GM18870 (cell line): ENCODE results near the gene PCGF3.
"Not testable (repeated sequence)": the region's sequence is repeated elsewhere in the genome, so short reads cannot be mapped to it uniquely, and the experiment has no call there.

ENCODE experiments used
- ATAC-seq: cut with Tn5 transposase; IDR thresholded peaks from one replicate; pipeline ENCODE4 v1.9.1; 2021; ENCODE audit warnings: moderate library complexity; ENCODE audit not compliant: unreplicated experiment

The PCGF3 gene

GRCh38 chr4:722851-723360 lies 17.3 kb downstream of the PCGF3 start:
- no peak for ATAC-seq

- no peak for ATAC-seq
Measured at GRCh38 chr4:723751-724530, 18.3 kb downstream of the PCGF3 start.

GRCh38 chr4:725391-726234 lies 20.0 kb downstream of the PCGF3 start:
- ATAC-seq, result no peak

GRCh38 chr4:726235-726787 lies 20.7 kb downstream of the PCGF3 start:
- no peak for ATAC-seq

DNA sequence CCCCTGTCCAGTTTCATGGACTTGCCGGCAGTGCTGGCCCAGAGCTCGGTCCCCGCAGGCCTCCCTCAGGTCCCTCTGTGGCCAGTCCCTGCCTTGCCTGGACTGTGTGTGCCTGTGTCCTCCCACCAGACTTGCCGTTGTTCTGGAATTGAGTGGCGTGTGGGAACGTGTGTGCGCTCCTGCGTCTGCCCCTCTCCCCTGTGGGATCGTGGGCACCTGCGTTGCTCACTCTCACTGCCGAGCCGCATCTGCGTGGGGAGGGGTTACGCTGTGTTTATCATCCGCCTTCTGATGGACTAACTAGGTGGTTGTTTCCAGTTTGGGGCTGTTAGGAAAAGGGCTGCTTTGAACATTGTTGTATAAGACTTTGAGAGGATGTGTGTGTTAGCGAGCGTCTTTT lies 21.2 kb downstream of the PCGF3 start:
- ATAC-seq, result no peak

- ATAC-seq, result no peak
Measured at GRCh38 chr4:727576-727975, 21.9 kb downstream of the PCGF3 start.

DNA sequence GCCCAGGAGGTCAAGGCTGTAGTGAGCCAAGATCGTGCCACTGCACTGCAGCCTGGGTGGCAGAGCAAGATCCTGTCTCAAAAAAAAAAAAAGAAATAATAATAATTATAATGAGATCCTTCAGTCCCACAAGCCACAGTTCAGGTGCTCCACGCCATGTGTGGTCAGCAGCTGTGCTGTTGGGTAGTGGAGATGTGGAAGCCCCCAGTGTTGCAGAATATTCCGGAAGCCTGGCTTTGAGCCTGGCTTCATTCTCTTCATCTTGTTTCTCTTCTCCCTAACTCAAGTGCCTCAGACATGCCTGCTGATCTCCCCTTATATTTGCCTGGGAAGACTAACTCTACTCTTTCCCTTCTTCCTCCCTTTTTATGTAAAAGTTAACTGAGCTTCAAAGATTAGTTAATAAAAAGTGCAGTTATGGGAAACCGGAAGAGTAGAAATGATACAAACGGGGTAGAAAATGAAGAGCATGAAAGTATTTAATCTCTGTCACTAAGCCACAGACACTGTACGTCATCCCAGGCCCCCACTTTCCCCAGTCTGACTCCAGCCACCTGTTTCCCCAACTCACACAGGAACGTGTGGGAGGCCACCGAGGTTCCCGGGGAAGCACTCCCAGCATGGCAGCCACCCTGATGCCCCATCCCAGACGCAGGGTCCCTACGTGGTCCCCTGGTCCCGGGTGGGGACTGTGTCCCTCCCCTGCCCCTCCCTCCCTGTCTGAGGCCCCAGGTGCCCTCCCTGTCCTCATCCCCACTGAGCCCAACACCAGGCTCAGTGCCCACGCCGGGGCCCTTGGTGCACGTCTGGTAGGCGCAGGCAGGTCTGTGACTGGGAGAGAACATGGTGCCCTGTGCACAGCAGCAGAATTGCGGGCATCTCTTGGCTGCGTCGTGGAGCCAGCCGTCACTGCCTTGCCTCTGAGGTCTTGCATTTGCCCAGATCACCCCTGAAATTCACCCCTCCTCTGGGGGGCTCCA lies 24.0 kb downstream of the PCGF3 start:
- no peak for ATAC-seq

DNA sequence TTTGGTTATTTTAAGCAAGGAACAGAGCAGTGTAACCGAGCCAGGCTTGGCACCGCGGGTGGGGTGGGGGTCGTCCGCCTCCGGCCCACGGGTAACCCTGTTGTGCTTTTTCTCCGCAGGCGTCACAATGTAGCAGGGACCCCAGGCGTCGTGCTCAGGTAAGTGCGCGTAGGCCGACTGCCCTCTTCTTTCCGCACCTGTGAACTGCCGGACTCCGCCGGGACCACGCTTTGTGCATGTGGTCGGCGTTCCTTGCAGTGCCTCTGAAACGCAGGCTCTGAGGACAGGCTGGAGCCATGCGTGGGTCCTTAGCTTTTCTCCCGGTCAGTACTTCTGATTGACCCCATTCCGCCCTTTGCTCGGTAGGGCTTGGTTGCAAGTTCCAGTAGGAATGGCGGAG lies 24.9 kb downstream of the PCGF3 start:
- ATAC-seq, result no peak

GRCh38 chr4:730946-731904 lies 25.6 kb downstream of the PCGF3 start:
- ATAC-seq, result not testable (repeated sequence)

DNA sequence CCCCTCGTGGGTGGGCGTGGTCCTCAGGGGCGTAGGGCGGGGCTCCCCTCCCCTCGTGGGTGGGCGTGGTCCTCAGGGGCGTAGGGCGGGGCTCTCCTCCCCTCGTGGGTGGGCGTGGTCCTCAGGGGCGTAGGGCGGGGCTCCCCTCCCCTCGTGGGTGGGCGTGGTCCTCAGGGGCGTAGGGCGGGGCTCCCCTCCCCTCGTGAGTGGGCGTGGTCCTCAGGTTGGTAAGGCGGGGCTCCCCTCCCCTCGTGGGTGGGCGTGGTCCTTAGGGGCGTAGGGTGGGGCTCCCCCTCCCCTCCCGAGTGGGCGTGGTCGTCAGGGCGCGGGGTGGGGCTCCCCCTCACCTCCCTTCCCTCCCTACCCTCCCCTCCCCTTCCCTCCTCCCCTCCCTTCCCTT lies 26.3 kb downstream of the PCGF3 start:
- ATAC-seq, result not testable (repeated sequence)

GRCh38 chr4:732486-732885 lies 26.9 kb downstream of the PCGF3 start:
- no peak for ATAC-seq

- ATAC-seq, result no peak
Measured at GRCh38 chr4:732911-733630, 27.4 kb downstream of the PCGF3 start.

DNA sequence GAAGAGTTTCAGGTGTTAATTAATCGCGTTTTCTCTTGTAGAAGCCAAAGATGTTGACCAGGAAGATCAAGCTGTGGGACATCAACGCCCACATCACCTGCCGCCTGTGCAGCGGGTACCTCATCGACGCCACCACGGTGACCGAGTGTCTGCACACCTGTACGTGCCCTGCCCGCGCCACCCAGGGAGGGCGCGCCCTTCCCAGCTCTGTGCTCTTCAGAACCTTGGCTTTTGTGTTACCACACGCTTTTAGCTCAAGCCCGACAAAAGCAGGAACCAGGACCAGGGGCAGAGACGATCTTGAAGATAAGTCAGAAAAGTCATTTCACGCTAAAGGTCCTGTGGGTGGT lies 28.0 kb downstream of the PCGF3 start:
- no peak for ATAC-seq

- ATAC-seq, result no peak
Measured at GRCh38 chr4:734075-734474, 28.4 kb downstream of the PCGF3 start.

GRCh38 chr4:734951-735350 lies 29.3 kb downstream of the PCGF3 start:
- no peak for ATAC-seq

GRCh38 chr4:735583-735982 lies 30.0 kb downstream of the PCGF3 start:
- ATAC-seq, result no peak

GRCh38 chr4:736561-736960 lies 30.9 kb downstream of the PCGF3 start:
- not testable (repeated sequence) for ATAC-seq

GRCh38 chr4:738781-739280 lies 33.2 kb downstream of the PCGF3 start:
- no peak for ATAC-seq

GRCh38 chr4:739569-739968 lies 33.9 kb downstream of the PCGF3 start:
- no peak for ATAC-seq
